A549 (cell line): ENCODE results near the gene MRPL58.
"Not testable (repeated sequence)": the region's sequence is repeated elsewhere in the genome, so short reads cannot be mapped to it uniquely, and the experiment has no call there.

ENCODE experiments used
- POLR2A ChIP-seq: IDR thresholded peaks from 2 replicates; pipeline ENCODE4 v1.6.1; 2012; ENCODE audit warnings: mild to moderate bottlenecking, low read length
- TF ChIP-seq, protein P1 (sequence below): fragments of 200-600 bp; sonication (generic); IDR thresholded peaks from 2 replicates; pipeline ENCODE4 v1.6.1; 2016; ENCODE audit warnings: antibody characterized with exemption, mild to moderate bottlenecking, moderate library complexity
- TF ChIP-seq, protein P2 (sequence below): fragments of >200 bp; sonication (Bioruptor Twin); formaldehyde crosslinking; IDR thresholded peaks from 3 replicates; pipeline ENCODE4 v1.5.1; 2016

GRCh38 chr17:75025398-75025734 is 12.9 kb downstream of the MRPL58 start:
- TF ChIP-seq, protein P1, sequence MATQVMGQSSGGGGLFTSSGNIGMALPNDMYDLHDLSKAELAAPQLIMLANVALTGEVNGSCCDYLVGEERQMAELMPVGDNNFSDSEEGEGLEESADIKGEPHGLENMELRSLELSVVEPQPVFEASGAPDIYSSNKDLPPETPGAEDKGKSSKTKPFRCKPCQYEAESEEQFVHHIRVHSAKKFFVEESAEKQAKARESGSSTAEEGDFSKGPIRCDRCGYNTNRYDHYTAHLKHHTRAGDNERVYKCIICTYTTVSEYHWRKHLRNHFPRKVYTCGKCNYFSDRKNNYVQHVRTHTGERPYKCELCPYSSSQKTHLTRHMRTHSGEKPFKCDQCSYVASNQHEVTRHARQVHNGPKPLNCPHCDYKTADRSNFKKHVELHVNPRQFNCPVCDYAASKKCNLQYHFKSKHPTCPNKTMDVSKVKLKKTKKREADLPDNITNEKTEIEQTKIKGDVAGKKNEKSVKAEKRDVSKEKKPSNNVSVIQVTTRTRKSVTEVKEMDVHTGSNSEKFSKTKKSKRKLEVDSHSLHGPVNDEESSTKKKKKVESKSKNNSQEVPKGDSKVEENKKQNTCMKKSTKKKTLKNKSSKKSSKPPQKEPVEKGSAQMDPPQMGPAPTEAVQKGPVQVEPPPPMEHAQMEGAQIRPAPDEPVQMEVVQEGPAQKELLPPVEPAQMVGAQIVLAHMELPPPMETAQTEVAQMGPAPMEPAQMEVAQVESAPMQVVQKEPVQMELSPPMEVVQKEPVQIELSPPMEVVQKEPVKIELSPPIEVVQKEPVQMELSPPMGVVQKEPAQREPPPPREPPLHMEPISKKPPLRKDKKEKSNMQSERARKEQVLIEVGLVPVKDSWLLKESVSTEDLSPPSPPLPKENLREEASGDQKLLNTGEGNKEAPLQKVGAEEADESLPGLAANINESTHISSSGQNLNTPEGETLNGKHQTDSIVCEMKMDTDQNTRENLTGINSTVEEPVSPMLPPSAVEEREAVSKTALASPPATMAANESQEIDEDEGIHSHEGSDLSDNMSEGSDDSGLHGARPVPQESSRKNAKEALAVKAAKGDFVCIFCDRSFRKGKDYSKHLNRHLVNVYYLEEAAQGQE, result not testable (repeated sequence)
- TF ChIP-seq POLR2A, result not testable (repeated sequence)
- TF ChIP-seq, protein P2, sequence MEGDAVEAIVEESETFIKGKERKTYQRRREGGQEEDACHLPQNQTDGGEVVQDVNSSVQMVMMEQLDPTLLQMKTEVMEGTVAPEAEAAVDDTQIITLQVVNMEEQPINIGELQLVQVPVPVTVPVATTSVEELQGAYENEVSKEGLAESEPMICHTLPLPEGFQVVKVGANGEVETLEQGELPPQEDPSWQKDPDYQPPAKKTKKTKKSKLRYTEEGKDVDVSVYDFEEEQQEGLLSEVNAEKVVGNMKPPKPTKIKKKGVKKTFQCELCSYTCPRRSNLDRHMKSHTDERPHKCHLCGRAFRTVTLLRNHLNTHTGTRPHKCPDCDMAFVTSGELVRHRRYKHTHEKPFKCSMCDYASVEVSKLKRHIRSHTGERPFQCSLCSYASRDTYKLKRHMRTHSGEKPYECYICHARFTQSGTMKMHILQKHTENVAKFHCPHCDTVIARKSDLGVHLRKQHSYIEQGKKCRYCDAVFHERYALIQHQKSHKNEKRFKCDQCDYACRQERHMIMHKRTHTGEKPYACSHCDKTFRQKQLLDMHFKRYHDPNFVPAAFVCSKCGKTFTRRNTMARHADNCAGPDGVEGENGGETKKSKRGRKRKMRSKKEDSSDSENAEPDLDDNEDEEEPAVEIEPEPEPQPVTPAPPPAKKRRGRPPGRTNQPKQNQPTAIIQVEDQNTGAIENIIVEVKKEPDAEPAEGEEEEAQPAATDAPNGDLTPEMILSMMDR, result not testable (repeated sequence)
